DND-41 (cell line): ENCODE measurements around the gene TGM1.

ENCODE experiments used
- EZH2 ChIP-seq: IDR thresholded peaks from 3 replicates; pipeline ENCODE4 v1.6.1; 2012; ENCODE audit warnings: borderline replicate concordance, low read depth, mild to moderate bottlenecking, moderate library complexity, low read length, inconsistent platforms; ENCODE audit not compliant: severe bottlenecking
- TF ChIP-seq, protein P1 (sequence below): IDR thresholded peaks from 2 replicates; pipeline ENCODE4 v1.5.1; 2012; ENCODE audit warnings: borderline replicate concordance, low read length, moderate library complexity, mild to moderate bottlenecking; ENCODE audit not compliant: poor library complexity, severe bottlenecking; ENCODE audit errors: extremely low read depth

GRCh38 chr14:24278424-24278823 lies 15.4 kb upstream of the TGM1 start:
- TF ChIP-seq, protein P1, sequence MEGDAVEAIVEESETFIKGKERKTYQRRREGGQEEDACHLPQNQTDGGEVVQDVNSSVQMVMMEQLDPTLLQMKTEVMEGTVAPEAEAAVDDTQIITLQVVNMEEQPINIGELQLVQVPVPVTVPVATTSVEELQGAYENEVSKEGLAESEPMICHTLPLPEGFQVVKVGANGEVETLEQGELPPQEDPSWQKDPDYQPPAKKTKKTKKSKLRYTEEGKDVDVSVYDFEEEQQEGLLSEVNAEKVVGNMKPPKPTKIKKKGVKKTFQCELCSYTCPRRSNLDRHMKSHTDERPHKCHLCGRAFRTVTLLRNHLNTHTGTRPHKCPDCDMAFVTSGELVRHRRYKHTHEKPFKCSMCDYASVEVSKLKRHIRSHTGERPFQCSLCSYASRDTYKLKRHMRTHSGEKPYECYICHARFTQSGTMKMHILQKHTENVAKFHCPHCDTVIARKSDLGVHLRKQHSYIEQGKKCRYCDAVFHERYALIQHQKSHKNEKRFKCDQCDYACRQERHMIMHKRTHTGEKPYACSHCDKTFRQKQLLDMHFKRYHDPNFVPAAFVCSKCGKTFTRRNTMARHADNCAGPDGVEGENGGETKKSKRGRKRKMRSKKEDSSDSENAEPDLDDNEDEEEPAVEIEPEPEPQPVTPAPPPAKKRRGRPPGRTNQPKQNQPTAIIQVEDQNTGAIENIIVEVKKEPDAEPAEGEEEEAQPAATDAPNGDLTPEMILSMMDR, result no peak
- no peak for TF ChIP-seq EZH2
